GM04503 (cell line): ENCODE measurements around the gene MSMO1.
"Not testable (repeated sequence)": the region's sequence is repeated elsewhere in the genome, so short reads cannot be mapped to it uniquely, and the experiment has no call there.

Source experiments
- DNase-seq: peaks from one replicate; pipeline ENCODE4 v3.0.0-alpha.2; 2012; ENCODE audit warnings: low read depth

Gene MSMO1

DNA sequence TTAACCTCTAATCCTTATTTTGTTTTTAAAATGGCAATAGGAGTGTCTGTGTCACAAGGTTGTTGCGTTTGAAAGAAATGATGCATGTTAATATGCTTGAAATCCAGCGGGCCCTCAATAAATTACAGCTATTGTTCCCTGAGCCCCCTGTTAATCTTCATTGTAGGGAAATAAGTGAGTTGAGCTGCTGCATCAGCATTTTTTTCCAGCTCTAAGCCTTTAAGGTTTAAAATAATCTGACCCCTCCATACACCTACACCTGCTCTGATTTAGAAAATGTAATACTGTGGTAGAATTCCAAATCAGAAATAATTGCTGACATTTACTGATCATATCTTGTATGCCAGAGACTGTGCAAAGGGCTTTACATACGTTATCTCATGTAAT is 2.6 kb upstream of the MSMO1 start:
- DNase-seq: no peak

DNA sequence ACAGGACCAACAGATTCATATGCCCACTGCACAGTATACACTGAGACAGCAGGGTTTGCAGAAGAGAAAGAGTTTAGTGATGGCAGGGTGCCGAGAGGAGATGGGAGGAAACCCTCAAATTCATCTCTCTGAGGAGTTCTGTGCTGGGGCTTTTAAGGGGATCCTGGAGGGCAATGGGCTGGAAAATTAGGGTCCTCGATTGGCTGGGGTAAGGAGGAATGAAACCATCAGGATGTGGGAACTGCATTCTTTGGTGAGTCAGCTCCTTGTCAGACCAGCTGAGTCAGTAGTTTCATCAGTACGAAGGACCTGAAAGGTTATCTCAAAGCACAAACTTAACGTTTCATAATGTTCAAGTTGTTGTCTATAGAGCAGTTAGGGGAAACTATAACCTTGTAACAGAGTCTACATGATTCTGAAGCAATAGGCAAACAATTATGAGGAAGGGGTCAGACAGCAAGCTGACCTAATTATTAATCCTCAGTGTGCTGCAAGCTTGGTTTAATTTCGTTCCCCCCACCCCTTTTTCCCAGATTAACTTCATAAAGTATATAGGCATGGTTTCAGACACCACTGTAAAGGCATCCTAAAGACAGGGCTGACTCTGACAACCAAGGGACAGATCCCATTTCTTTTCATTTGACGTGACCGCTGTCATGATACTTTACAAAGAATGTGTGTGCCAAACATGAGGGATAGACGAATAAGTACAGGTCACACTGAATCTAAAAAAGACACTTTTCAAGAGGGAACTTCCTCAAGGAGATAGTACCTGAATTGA is 1.5 kb upstream of the MSMO1 start:
- DNase-seq: peak; percentile 34

DNA sequence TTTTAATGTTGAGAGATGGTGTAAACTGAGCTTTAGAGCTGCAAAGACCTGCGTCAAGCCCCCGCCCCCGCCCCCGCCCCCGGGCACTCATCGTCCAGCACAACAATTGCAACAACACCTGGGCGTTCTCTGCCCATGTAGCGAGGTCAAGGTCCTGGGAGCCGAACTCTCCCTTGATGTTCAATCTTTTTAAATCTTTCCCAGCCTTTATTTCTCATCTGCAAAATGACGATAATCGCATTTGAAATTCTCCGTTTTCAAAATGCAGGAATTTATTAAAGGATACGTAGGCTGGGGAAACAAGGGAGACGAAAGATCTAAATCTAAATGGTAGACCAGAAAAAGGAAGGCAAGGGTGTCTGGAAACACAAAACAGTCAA is 648 bp upstream of the MSMO1 start:
- DNase-seq: no peak

DNA sequence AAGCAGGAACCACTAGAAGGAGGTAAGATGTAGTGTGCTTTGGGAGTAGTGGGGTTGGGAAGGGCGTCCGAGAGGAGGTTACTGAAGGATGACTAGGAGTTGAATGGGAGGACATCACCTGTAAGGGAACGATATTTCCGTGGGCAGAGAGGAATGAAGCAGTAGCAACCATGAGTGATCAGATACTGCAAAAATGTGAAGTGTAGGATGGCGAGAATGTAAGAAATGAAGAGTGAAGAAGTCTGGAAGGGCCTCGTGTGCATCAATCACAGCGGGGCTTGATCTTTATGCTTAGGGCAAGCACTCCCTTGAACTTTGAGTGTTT is 594 bp downstream of the MSMO1 start:
- DNase-seq: no peak

GRCh38 chr4:165328708-165329107 is 1.2 kb downstream of the MSMO1 start:
- no peak for DNase-seq

DNA sequence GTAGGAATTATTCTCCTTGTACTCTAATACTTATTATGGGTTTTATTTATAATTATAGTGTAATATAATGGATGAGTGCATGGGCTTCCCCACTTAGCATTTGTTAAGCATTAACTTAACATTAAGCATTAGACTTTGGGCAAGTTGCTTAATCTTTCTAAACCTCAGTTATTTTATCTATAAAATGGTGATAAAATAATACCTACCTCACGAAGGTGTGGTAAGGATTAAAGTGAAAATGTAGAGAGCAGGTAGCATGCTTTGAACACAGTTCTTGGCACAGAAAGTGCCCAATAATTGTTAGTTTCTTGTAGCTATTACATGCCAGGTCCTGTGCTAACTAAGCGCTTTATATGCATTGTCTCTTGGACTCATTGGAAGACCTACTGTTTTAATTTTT is 2.6 kb downstream of the MSMO1 start:
- DNase-seq: no peak

GRCh38 chr4:165330666-165331065 is 3.2 kb downstream of the MSMO1 start:
- no peak for DNase-seq

DNA sequence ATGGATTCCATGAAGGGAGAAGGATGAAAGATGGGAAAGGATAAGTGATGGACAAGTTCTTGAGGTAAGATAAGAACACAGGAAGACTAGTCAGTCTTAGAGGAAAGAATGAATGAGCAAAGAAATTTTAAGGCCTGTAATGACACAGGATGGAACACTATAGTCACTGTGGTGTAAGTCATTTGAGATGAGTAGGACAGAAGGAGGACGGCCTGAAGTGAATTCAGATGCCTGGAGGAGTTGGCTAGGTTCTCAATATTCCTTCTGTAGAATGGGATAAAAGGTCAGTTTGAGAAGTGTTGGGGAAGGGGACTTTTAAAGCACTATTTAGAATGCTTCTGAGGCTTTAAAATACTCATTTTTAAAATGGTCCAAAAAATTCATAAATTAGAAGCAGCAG is 3.9 kb downstream of the MSMO1 start:
- no peak for DNase-seq

DNA sequence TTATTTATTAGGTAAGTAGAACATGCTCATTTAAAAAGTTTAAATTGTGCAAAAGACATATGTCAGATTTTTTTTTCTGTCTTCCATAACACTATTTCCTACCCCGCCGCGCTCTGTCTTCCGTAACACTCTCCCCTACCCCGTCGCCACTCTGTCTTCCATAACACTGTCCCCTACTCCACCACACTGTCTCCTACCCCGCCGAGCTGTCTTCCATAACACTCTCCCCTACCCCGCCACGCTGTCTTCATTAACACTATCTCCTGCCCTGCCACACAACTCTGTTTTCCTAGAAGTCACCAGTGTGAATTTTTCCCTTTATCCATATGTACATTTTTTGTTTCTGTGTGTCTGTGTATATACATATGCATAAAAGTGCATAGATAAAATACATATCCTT is 4.4 kb downstream of the MSMO1 start:
- no peak for DNase-seq

DNA sequence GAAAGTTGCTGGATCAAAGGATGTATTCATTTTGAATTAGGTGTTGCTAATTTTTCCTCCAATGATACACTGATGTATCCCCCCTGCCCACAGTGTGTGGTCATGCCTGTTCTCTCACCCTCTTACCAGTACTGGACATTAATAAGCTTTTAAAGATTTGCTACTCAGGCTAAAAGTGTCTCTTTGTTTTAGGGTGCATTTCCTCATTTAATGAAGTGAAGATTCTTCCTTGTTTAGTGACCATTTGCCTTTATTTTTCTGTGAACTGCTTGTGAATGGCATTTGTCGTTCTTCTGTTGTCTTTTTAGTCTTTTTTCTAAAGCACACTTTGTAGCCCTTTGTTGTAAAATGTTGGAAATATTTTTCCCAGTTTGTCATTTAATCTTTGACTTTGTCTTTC is 5.0 kb downstream of the MSMO1 start:
- no peak for DNase-seq

DNA sequence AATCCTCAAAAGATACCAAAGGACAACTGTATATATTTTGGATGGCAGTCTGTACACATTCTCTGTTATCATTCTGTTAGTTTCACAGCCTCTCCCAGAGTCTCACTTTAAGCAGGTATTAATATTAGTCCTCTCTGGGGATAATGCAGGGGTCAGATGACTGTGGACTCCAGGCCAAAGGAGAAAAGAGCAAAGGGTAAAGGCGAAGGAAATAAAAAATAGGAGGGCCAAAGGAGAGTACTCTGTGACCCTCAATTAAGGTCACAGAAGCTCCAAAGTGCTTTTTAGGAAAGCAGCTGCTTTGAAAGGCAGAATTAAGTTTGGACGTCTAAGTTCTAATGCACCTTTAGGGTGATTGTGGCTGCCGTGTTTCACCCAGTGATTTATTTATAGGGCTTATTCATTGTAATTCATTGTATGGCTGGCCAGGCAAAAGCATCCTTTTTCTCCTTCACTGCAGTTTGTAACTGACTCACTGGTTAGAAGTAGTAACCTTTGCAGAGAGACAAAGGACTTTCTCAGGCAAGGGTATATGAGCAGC is 7.8 kb downstream of the MSMO1 start:
- no peak for DNase-seq

DNA sequence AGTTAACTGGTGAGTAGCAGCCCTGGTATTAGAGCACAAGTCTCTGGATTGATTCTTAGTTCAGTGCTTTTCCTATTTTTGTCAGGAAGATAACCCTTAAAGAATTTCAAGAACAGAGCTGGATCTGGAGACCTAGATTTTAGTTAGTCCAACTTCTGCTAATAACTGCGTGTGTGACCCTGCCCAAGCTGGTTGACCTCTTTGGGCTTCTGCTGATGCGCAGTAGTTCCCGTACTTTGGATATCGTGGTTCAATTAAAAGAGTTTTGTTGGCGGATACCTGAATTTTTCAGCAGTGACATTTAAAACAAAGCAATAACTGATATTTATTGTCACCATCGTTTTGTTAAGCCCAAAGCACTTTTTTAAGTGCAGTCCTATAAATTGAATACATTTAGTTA is 9.3 kb downstream of the MSMO1 start:
- DNase-seq: no peak

DNA sequence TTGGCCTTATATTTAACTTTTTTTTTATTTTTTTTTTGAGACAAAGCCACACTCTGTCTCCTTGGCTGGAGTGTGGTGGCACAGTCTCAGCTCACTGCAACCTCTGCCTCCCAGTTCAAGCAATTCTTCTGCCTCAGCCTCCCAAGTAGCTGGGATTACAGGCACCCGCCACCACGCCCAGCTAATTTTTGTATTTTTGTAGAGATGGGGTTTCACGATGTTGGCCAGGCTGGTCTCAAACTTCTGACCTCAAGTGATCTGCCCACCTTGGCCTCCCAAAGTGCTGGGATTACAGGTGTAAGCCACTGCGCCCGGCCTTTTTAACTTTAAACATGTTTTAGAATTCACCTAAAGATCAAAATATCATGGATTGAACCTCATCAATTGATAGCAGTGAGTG is 14.9 kb downstream of the MSMO1 start:
- DNase-seq: not testable (repeated sequence)

DNA sequence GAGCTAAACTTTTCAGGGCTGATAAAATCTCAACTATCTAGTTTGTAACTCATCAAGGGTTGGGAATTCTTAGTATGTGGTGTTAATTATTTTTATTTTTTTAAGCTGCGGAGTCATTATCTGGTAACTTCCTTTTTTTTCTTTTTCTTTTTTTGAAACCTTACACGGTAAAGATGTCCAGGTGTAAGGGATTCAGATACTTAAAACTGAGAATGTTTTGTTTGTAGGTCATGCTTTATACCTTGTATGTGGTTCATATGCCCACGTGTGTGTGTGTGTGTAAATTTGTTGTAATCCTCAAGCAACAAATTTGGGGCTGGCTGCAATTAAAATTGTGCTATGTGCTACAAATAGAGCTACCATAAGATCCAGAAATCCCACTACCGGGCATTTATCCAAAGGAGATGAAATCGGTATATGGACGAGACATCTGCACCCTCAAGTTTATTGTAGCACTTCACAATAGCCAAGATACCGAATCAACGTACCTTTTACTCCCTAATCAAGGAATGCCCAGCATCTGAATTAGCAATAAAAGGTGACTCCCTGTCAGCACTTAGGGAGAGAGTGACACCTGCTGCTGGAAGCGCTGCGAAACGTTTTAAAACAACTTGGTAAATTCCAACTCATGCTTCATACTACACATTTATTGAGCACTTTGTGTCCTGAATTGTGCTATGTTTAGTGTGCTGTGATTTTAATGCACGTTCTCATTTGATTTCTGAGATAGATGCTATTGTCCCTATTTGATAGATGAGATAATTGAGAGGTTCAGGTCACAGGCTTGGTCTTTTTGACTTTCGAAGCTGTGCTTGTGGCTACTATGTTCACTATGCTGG is 16.1 kb downstream of the MSMO1 start:
- DNase-seq: no peak

GRCh38 chr4:165345666-165346417 is 18.4 kb downstream of the MSMO1 start:
- no peak for DNase-seq

GRCh38 chr4:165347647-165348569 is 20.4 kb downstream of the MSMO1 start:
- no peak for DNase-seq

GRCh38 chr4:165351359-165352130 is 24.1 kb downstream of the MSMO1 start:
- no peak for DNase-seq

- no peak for DNase-seq
Observed at GRCh38 chr4:165355900-165356300, 28.4 kb downstream of the MSMO1 start.

DNA sequence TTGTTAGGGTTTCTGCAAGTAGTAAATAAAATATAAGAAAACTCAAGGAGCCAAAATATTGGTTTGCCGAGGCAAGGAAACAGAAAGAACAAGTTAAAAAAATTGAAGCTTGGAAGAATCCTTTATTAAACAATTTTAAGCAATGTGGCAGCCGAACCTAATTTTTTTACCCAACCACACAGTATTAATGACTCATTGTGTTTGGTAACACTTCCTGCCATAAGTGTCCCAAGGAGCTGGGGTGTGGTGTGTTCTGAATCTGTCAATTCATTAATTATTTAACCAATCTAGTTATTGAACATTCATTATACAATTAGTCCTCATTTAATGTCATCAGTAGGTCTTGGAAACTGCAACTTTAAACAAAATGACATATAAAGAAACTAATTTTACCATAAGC is 32.0 kb downstream of the MSMO1 start:
- no peak for DNase-seq

DNA sequence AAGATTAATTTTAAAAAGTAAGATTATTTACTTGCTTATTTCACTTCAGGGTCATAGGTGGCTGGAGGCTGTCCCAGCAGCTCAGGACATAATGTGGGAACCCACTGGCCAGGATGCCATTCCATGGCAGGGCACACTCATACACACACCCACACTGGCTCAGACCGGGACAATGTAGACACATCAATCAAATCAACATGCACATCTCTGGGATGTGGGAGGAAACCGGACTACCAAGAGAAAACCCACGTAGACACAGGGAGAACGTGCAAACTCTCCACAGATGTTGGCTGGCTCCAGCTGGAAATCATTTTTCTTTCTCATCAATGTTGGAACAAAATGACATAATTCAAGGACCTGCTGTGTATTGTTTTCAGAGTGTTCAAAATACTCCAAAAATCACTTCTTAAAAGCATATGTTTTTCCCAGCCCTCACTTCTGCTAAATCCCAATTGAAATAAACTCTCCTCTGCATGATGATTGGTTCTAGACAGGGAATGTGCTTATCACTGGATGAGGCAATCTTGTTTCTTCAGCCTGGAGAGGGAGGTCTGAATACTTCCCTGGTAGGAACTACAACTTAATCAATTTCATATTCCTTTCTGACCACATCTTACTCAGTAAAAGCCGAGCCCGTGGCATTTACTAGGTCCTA is 32.7 kb downstream of the MSMO1 start:
- no peak for DNase-seq
